ENCODE results near the gene TARS3.
"Not testable (repeated sequence)": the region's sequence is repeated elsewhere in the genome, so short reads cannot be mapped to it uniquely, and the experiment has no call there.

Gene TARS3

DNA sequence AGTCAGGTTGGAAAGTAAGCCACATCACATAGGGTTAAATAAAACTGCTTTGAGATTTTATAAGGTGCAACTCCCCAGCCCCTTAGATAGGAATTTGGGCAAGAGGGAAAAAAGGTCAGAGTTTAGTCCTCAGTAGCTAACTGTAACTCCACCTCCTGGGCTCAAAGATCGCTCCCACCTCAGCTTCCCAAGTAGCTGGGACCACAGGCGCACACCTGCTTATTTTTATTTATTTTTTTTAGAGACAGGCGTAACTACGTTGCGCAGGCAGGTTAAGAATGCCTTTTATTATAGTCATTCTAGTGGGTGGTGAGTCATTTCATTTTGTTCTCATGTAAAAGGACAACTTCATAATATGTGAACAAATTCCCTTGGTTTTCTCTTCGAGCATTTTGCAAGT is 86.8 kb downstream of the TARS3 start:
- no peaks in the 10 kb centered on the region for H3K9me3 ChIP-seq (ENCODE audit: control insufficient read depth, insufficient read depth, low read length)
- no peak overlapping the region for H3K9ac ChIP-seq (ENCODE audit: low read depth, low read length)
- no peaks in the 10 kb centered on the region for H3K4me1 ChIP-seq (ENCODE audit: insufficient read depth, low read length)
- H3K36me3 ChIP-seq (ENCODE audit: insufficient read depth, low read length), result peaks cover 4% of the 10 kb centered on the region

DNA sequence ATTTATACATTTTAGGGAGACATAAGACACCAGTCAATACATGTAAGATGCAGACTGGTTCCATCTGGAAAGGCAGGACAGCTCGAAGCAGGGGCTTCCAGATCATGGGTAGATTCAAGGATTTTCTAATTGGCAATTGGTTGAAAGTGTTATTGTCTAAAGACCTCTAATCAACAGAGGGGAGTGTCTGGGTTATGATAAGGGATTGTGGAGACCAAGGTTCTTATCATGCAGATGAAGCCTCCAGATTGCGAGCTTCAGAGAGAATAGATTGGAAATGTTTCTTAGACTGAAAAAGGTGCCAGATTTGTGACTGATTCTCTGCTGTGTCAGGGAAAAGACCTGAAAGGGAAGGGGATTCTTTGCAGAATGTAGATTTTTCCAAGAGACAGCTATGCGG is 87.2 kb downstream of the TARS3 start:
- Histone ChIP-seq H3K9ac (ENCODE audit: low read depth, low read length) (no peak overlapping the region), H3K36me3 (ENCODE audit: insufficient read depth, low read length) (peaks cover 4% of the 10 kb centered on the region), H3K4me1 (ENCODE audit: insufficient read depth, low read length) (no peaks in the 10 kb centered on the region)

DNA sequence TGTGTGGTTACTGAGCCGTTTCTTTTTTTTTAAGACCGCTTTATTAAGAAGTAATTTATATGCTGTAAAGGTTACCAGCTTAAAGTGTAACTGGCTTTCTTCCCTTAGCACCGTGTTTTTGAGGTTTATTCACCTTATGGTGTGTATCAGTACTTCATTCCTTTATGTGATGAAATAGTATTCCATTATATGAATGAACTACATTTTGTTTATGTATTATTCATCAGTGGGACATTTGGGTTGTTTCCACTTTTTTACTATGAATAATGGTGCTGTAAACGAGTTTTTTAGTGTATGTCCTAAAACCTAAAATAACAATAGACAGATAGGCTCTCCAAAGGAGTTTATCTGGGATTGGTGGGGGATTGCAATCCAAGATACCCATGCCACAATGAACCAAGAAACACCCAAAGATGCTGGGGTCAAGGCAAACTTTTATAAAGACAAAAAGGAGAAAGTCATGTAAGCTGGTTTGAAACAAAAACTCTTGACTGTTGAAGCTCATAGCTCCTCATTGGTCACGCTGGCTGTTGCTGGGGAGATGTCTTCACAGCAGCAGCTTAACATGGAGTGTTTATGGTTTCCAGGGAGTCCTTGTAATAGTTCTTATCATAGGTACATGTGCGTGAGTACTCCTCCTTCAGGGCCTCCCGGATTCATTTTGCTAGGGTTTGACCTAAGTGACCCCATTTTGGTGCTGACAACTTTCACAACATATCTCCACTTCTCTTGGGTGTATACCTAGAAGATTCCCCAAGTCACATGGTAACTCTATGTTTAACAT is 88.1 kb downstream of the TARS3 start:
- Histone ChIP-seq H3K9me3 (ENCODE audit: control insufficient read depth, insufficient read depth, low read length) (no peaks in the 10 kb centered on the region), H3K9ac (ENCODE audit: low read depth, low read length) (no peak overlapping the region), H3K36me3 (ENCODE audit: insufficient read depth, low read length) (peaks cover 4% of the 10 kb centered on the region), H3K4me1 (ENCODE audit: insufficient read depth, low read length) (no peaks in the 10 kb centered on the region)

More for the DNA sequence above, 87.2 kb downstream of the TARS3 start:
- no peaks in the 10 kb centered on the region for H3K9me3 ChIP-seq (ENCODE audit: control insufficient read depth, insufficient read depth, low read length)

DNA sequence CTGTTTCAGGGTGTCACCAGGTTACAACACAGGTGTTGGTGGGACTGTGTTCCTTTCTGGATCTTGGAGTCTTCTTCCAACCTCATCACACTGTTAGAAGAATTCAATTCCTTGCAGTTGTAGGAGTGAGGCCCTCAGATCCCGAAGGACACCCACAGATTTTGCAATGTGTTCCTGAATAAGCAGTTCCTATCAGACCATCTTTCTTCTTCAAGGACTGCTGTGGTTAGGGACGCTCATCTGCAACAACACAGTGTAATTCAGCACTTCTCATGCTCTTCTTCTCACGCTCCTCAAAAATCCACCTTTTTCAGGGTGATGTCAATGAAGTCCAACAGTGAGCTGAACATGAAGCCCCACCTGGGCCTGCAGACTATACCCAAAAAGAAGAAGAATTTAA is 90.9 kb downstream of the TARS3 start:
- Histone ChIP-seq H3K36me3 (ENCODE audit: insufficient read depth, low read length) (no peaks in the 10 kb centered on the region), H3K9me3 (ENCODE audit: control insufficient read depth, insufficient read depth, low read length) (no peaks in the 10 kb centered on the region), H3K9ac (ENCODE audit: low read depth, low read length) (no peak overlapping the region), H3K4me1 (ENCODE audit: insufficient read depth, low read length) (no peaks in the 10 kb centered on the region)

DNA sequence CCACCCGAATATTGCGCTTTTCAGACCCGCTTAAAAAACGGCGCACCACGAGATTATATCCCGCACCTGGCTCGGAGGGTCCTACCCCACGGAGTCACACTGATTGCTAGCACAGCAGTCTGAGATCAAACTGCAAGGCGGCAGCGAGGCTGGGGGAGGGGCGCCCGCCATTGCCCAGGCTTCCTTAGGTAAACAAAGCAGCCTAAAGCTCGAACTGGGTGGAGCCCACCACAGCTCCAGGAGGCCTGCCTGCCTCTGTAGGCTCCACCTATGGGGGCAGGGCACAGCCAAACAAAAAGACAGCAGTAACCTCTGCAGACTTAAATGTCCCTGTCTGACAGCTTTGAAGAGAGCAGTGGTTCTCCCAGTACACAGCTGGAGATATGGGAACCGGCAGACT is 97.5 kb downstream of the TARS3 start:
- H3K36me3 ChIP-seq (ENCODE audit: insufficient read depth, low read length); H3K9me3 ChIP-seq (ENCODE audit: control insufficient read depth, insufficient read depth, low read length); H3K9ac ChIP-seq (ENCODE audit: low read depth, low read length); H3K4me1 ChIP-seq (ENCODE audit: insufficient read depth, low read length): not testable (repeated sequence)

DNA sequence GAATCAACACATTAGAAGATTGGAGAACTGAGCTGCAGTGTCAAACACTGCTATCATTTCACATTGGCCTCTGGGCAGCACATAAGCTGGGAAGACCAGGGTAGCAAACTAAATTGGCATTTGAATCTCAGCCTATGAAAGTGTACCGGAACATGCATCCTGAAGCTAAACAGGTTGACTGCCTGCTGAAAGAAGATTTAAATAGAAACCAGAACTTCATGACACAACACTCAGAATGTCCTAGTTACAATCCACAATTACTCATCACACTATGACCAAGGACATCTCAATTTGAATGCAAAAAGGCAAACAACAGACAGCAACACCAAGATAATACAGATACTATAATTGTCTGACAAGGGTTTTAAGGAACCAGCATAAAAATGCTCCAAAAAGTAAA is 98.3 kb downstream of the TARS3 start:
- Histone ChIP-seq H3K9me3 (ENCODE audit: control insufficient read depth, insufficient read depth, low read length) (peaks cover 3% of the 10 kb centered on the region; the same call in 1 of the 2 replicates), H3K9ac (ENCODE audit: low read depth, low read length) (no peak overlapping the region), H3K4me1 (ENCODE audit: insufficient read depth, low read length) (no peaks in the 10 kb centered on the region), H3K36me3 (ENCODE audit: insufficient read depth, low read length) (peaks cover 3% of the 10 kb centered on the region; the same call in 1 of the 2 replicates)

DNA sequence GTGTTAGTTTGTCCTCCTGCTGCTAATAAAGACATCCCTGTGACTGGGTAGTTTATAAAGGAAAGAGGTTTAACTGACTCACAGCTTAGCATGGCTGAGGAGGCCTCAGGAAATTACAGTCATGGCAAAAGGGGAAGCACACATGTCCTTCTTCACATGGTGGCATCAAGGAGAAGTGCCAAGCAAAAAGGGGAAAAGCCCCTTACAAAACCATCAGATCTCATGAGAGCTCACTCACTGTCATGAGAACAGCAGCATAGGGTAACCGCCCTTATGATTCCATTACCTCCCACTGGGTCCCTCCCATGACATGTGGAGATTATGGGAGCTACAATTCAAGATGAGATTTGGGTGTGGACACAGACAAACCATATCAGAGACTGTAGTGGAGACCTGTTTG is 99.1 kb downstream of the TARS3 start:
- Histone ChIP-seq H3K9me3 (ENCODE audit: control insufficient read depth, insufficient read depth, low read length) (peaks cover 3% of the 10 kb centered on the region; the same call in 1 of the 2 replicates), H3K36me3 (ENCODE audit: insufficient read depth, low read length) (peaks cover 3% of the 10 kb centered on the region; the same call in 1 of the 2 replicates), H3K4me1 (ENCODE audit: insufficient read depth, low read length) (no peaks in the 10 kb centered on the region), H3K9ac (ENCODE audit: low read depth, low read length) (no peak overlapping the region)

DNA sequence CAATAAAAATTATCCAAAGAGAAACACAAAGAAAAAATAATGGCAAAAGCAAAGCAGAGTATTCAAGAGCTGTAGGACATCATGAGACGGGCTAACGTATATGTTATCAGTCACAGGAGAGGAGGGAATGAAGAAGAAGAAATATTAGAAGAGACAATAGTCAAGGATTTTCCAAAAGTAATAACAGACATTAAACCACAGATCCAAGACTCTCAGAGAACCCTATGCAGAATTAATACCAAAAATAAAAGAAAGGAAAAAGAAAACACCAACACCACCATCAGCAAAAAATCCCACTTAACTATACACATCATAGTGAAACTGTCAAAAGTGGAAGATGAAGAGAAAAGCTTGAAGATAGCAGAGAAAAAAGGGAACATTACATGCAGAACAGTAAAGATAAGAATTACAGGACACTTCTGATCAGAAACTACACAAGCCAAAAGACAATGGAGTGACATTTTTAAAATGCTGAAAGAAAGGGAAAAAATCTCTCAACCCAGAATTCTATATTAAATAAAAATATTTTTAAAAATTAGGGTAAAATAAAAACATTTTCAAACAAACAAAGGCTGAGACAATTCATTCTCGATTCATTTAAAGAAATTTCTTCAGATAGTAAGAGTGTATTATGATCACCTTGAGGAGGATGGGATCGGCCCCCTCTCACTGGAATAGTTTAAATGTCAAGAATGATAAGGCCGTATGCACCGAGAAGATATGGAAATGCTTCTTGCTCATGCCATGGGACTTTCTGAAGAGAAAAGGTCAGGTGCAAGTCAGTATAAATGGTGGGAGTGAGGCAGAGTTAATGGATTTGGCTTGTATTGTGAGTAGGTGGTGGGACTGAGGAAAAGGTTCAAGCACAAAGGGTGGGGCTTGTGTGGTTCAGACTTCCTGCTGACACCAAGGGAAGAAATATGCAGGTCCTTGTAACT is 100.6 kb downstream of the TARS3 start:
- Histone ChIP-seq H3K9ac (ENCODE audit: low read depth, low read length) (no peak overlapping the region), H3K4me1 (ENCODE audit: insufficient read depth, low read length) (no peaks in the 10 kb centered on the region), H3K9me3 (ENCODE audit: control insufficient read depth, insufficient read depth, low read length) (peaks cover 3% of the 10 kb centered on the region; the same call in 1 of the 2 replicates), H3K36me3 (ENCODE audit: insufficient read depth, low read length) (peaks cover 3% of the 10 kb centered on the region; the same call in 1 of the 2 replicates)

DNA sequence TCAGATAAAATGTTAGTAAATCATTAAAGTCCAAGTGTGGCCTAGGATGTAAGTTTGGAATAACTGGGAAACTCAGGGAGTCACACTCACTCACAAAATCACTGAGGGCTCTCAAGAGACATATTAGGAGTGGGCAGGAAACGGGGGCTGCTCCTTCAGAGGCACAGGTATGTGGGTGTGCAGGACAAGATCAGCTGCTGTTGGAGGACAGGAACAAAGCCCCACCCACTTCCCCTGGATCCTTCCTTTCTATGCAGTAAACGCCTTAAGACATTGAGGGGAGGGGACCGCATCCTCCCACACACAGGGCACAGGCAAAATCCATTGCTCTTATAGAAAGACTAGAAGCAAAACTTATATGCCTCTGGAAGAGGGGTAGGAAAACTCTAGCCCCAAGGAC is 102.3 kb downstream of the TARS3 start:
- Histone ChIP-seq H3K4me1 (ENCODE audit: insufficient read depth, low read length) (no peaks in the 10 kb centered on the region), H3K9ac (ENCODE audit: low read depth, low read length) (no peak overlapping the region), H3K36me3 (ENCODE audit: insufficient read depth, low read length) (peaks cover 3% of the 10 kb centered on the region; the same call in 1 of the 2 replicates), H3K9me3 (ENCODE audit: control insufficient read depth, insufficient read depth, low read length) (peaks cover 3% of the 10 kb centered on the region; the same call in 1 of the 2 replicates)

DNA sequence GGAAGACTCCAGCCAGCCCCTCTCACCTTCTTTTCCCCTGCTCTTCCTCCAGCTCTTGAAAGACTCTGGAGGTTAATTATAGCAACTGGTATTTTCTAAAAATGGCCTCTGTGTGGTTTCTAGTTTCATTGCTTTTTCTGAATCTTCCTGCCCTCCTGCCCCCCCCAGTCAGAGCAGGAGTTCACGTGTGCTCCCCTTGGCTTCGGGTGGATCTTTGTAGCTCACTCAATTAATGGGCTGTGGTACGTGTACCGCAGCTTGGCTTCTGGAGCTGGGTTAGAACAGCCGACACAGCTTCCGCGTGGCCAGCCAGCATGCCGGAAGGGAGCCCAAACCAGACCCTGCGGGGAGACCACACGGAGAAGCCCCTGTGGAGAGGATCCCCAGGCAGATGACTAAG is 103.6 kb downstream of the TARS3 start:
- peaks cover 3% of the 10 kb centered on the region; the same call in 1 of the 2 replicates for H3K36me3 ChIP-seq (ENCODE audit: insufficient read depth, low read length)
- no peak overlapping the region for H3K9ac ChIP-seq (ENCODE audit: low read depth, low read length)
- no peaks in the 10 kb centered on the region; the same call in 1 of the 2 replicates for H3K9me3 ChIP-seq (ENCODE audit: control insufficient read depth, insufficient read depth, low read length)
- H3K4me1 ChIP-seq (ENCODE audit: insufficient read depth, low read length), result peaks cover 8% of the 10 kb centered on the region

DNA sequence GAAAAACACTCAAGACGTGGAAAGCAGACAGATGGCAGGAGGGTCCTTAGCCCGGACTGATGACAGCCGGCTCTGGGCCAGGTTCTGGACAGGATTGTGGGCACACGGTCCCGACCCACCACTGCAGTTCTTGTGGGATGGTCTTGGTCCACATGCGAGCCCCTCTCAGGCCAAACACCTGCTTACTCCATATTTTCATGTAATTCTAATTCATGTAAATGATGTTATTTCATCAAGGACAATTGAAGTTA is 104.7 kb downstream of the TARS3 start:
- Histone ChIP-seq H3K4me1 (ENCODE audit: insufficient read depth, low read length) (peaks cover 8% of the 10 kb centered on the region), H3K9me3 (ENCODE audit: control insufficient read depth, insufficient read depth, low read length) (no peaks in the 10 kb centered on the region; the same call in 1 of the 2 replicates), H3K36me3 (ENCODE audit: insufficient read depth, low read length) (peaks cover 3% of the 10 kb centered on the region; the same call in 1 of the 2 replicates), H3K9ac (ENCODE audit: low read depth, low read length) (no peak overlapping the region)

DNA sequence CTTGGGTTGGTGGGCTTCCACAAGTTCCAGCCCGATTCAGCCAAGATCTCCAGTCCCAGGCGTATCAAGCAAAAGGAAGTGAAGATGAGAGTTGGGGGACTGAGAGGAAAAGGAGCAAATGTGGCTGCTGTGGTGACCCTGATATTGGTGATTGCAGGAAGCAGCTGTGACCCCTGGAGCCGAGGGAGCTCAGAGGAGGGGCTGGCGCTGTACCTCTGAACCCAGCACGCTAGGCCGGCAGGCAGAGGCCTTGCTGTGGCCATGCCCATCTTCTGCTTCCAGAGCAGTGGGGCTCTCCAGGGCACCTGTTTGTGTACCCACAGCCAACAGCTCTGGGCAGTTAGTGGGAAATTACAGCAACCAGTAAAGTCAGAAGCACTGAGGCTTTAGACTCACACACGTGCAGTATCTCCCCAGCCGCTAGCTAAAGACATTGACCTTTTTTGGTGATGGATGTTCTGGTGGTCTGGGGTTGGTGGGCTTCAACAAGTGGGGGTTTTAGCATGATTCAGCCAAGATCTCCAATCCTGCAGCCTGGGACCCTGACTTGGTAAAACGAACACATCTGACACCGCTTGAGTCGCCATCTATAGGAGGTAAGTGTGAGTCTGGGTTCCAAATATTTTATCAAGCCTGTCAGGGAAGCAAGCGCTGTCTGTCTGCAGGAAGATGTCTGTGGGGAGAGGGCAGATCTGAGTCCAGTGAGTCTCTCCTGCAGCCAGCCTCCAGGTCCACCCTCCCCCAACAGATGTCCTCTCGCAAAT is 105.2 kb downstream of the TARS3 start:
- peaks cover 2% of the 10 kb centered on the region; the same call in 1 of the 2 replicates for H3K36me3 ChIP-seq (ENCODE audit: insufficient read depth, low read length)
- no peaks in the 10 kb centered on the region; the same call in 1 of the 2 replicates for H3K9me3 ChIP-seq (ENCODE audit: control insufficient read depth, insufficient read depth, low read length)
- peaks cover 8% of the 10 kb centered on the region for H3K4me1 ChIP-seq (ENCODE audit: insufficient read depth, low read length)
- no peak overlapping the region for H3K9ac ChIP-seq (ENCODE audit: low read depth, low read length)

DNA sequence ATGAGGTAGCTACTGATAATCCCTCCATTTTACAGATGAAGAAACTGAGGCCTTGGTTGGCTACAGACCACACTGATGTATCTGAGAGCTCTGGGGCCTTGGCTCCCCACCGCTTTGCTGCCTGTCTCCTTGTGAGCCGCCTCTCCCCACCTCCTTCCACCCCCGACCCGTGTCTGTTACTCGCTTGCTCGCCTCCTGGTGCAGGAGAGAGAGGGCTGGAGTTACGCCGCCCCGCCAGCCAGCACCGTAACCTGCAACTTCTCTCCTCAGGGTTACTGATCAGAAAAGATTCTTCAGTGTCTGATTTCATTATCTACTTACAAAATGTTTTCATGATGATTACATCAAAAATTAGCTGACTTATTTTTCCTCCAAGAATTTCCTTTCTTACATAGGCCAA is 106.2 kb downstream of the TARS3 start:
- H3K9me3 ChIP-seq (ENCODE audit: control insufficient read depth, insufficient read depth, low read length), result no peaks in the 10 kb centered on the region
- no peak overlapping the region for H3K9ac ChIP-seq (ENCODE audit: low read depth, low read length)
- H3K4me1 ChIP-seq (ENCODE audit: insufficient read depth, low read length), result peaks cover 8% of the 10 kb centered on the region
- no peaks in the 10 kb centered on the region for H3K36me3 ChIP-seq (ENCODE audit: insufficient read depth, low read length)

DNA sequence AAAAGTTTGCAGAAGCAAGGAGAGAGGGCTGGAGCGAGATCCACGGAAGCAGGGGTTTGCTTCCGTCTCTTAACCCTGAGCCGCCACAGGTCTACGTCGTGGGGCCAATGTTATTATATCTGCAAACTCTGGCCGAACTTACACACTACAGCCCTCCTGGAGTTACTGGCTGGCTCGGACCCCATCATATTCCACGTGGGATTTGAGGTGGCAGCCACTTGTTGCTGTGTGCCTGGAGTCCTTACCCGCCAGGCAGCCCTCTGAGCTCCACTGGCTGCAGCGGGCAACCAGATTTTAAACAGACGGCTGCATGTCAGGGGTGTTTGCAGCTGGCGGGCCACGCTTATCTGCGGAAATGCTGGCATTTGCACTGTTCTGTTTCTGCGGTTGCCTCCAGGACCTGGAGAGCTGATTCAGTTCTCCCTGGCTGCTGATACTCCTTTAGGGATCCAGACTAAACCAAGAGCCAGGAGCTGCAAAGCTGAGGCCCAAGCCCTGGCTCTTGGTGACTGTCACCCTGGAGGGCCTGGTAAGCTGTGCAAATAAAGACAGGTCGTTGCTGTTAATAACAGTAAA is 106.8 kb downstream of the TARS3 start:
- H3K36me3 ChIP-seq (ENCODE audit: insufficient read depth, low read length), result no peaks in the 10 kb centered on the region
- no peak overlapping the region for H3K9ac ChIP-seq (ENCODE audit: low read depth, low read length)
- peaks cover 8% of the 10 kb centered on the region for H3K4me1 ChIP-seq (ENCODE audit: insufficient read depth, low read length)
- no peaks in the 10 kb centered on the region for H3K9me3 ChIP-seq (ENCODE audit: control insufficient read depth, insufficient read depth, low read length)
